GM21528 (cell line): Measurements from ENCODE around the gene SVOPL.
"Not testable (repeated sequence)": the region's sequence is repeated elsewhere in the genome, so short reads cannot be mapped to it uniquely, and the experiment has no call there.

Source experiments
- ATAC-seq: cut with Tn5 transposase; IDR thresholded peaks from one replicate; pipeline ENCODE4 v1.9.1; 2021; ENCODE audit warnings: mild to moderate bottlenecking, moderate library complexity; ENCODE audit not compliant: unreplicated experiment, low FRiP score

Gene SVOPL

GRCh38 chr7:138701537-138701923, 368 bp upstream of the SVOPL start:
- no peak for ATAC-seq

GRCh38 chr7:138699661-138700060, 1.5 kb downstream of the SVOPL start:
- ATAC-seq, result no peak

GRCh38 chr7:138698281-138698680, 2.9 kb downstream of the SVOPL start:
- ATAC-seq, result no peak

GRCh38 chr7:138697535-138698182, 3.5 kb downstream of the SVOPL start:
- ATAC-seq, result no peak

- ATAC-seq, result not testable (repeated sequence)
These were observed 5.4 kb downstream of the SVOPL start for GRCh38 chr7:138695776-138696175.

GRCh38 chr7:138695106-138695505, 6.1 kb downstream of the SVOPL start:
- no peak for ATAC-seq

GRCh38 chr7:138691178-138691577, 10.0 kb downstream of the SVOPL start:
- ATAC-seq, result no peak

- no peak for ATAC-seq
These were observed 10.7 kb downstream of the SVOPL start for GRCh38 chr7:138690495-138690894.

GRCh38 chr7:138688037-138688436, 13.1 kb downstream of the SVOPL start:
- not testable (repeated sequence) for ATAC-seq

- no peak for ATAC-seq
These were observed 16.8 kb downstream of the SVOPL start for GRCh38 chr7:138684340-138684739.

GRCh38 chr7:138679793-138680192, 21.4 kb downstream of the SVOPL start:
- no peak for ATAC-seq

GRCh38 chr7:138670594-138670993, 30.6 kb downstream of the SVOPL start:
- ATAC-seq, result no peak

GRCh38 chr7:138669364-138669763, 31.8 kb downstream of the SVOPL start:
- no peak for ATAC-seq

- ATAC-seq, result no peak
These were observed 32.2 kb downstream of the SVOPL start for GRCh38 chr7:138668946-138669345.

GRCh38 chr7:138668229-138668596, 32.9 kb downstream of the SVOPL start:
- no peak for ATAC-seq

GRCh38 chr7:138667535-138668228, 33.5 kb downstream of the SVOPL start:
- ATAC-seq, result no peak

- no peak for ATAC-seq
These were observed 34.8 kb downstream of the SVOPL start for GRCh38 chr7:138666385-138666784.

- no peak for ATAC-seq
These were observed 35.5 kb downstream of the SVOPL start for GRCh38 chr7:138665669-138666140.

- no peak for ATAC-seq
These were observed 35.9 kb downstream of the SVOPL start for GRCh38 chr7:138665249-138665648.

GRCh38 chr7:138663725-138664710, 37.1 kb downstream of the SVOPL start:
- ATAC-seq, result no peak

- ATAC-seq, result no peak
These were observed 38.2 kb downstream of the SVOPL start for GRCh38 chr7:138662991-138663320.
